ENCODE measurements around the gene GPR107. TPM values are rescaled to one million over a fixed set of nuclear protein-coding genes. Genes with fewer than 3 reads are reported as not detected.

The GPR107 gene
- total RNA-seq, 2 donors from 2014 or later, result 32.6 to 32.8 TPM

DNA sequence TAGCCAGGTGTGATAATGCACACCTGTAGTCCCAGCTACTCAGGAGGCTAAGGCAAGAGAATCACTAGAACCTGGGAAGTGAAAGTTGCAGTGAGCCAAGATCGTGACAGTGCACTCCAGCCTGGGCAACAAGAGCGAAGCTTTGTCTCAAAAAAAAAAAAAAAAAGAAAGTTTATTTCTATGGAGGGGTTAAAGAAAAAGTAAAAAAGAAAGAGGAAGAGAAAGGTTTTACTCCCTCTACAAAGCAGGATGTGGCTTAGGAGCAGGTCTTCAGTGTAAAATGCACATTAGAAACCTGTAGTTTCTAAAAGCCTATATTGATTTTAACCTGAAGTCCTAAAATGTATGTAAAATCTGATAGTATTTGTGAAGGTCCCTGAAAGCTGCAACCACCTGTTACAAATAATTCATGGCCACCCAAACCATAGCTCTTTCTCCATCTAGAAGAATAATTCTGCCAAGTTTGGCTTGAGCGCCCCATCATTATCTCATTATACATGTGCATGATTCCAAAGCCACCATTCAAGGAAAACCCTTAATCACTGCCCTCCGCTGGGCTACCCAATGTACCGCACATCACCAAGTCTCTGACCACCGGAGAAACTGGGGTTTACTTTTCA lies 14.1 kb upstream of the GPR107 start:
- Mint-ChIP-seq H3K4me3 (peak overlapping the region; percentile 99), H3K27me3 (no peaks in the 10 kb centered on the region), H3K9me3 (no peaks in the 10 kb centered on the region), H3K27ac (peak overlapping the region; percentile 93 to 100), H3K36me3 (peaks cover 10% of the 10 kb centered on the region), H3K4me1 (ENCODE audit: low read depth in 2 of 2) (peaks cover 64 to 81% of the 10 kb centered on the region in 2 donors)
- ATAC-seq (peak in 1 of 2 donors; percentile 33), DNase-seq (ENCODE audit: low spot score) (no peak)

DNA sequence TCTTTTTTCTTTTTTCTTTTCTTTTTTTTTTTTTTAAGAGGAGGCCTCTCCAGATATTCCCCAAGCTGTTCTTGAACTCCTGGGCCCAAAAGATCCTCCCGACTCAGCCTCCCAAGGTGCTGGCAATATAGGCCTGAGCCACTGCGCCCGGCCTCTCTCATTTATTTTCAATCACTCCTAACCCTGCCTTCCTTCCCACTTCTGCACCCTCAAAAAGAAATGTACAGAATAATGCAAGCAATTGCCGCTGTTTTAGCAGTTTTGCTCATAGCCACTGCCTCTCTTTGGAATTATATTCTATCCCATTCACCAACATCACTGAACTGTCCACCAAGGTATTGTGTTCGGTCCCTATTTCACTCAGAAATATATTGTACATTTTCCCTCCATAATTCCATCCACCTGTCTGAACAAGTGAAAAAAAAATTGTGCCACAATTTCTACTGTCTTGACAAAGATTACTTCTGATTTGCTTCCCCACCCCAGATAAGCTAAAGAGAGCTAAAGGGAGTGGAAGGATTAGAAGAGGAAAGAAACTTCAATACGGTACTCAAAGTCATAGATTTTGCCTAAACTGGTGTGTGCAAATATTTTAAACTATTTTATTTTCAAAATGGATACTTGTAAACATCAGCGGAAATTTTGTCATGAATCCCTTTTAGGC lies 12.6 kb upstream of the GPR107 start:
- Mint-ChIP-seq H3K4me1 (ENCODE audit: low read depth in 2 of 2) (peaks cover 59 to 79% of the 10 kb centered on the region in 2 donors), H3K27ac (peak overlapping the region; percentile 93 to 100), H3K9me3 (no peaks in the 10 kb centered on the region), H3K4me3 (peak overlapping the region; percentile 99), H3K27me3 (no peaks in the 10 kb centered on the region), H3K36me3 (peaks cover 10% of the 10 kb centered on the region)
- no peak for DNase-seq (ENCODE audit: low spot score)
- no peak for ATAC-seq

DNA sequence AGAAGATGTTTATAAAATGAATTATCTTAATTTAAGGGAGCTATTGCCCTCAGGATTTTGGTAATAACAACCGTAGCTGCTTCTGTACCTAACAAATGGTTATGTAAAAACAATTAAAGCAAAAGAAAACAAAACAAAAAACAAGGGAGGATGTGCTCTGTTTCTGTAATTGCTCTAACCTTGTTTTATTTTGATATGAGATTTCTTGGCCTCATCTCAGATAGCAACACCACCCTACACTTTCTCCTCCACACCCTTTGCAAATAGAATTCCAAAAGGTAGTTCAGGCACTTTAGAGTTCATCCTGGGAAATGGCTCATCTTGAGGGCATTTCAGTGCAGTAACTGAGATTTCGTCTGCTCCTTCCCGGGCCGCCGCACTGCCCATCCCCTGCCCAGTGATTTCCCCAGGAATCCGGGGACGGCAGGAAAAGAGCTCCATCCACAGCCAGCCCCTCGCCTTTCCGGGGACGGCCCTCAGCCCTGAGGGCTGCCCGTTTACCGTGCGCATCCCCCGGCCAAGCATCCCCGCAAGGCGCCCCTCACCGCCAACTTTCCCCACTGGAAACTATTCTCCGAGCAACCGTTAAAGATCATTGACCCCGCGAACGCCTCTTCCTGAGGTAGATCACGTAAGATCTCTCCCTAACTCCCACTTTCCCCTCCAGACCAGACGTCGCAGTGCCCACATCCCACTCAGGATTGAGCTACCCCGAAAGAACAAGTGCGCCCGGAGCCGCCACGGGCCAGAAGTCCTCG lies 11.9 kb upstream of the GPR107 start:
- Mint-ChIP-seq H3K4me3 (peak overlapping the region; percentile 99), H3K9me3 (no peaks in the 10 kb centered on the region), H3K36me3 (peaks cover 10% of the 10 kb centered on the region), H3K27ac (peak overlapping the region; percentile 93 to 100), H3K4me1 (ENCODE audit: low read depth in 2 of 2) (peaks cover 53 to 73% of the 10 kb centered on the region in 2 donors), H3K27me3 (no peaks in the 10 kb centered on the region)
- no peak for ATAC-seq
- DNase-seq (ENCODE audit: low spot score), result no peak

DNA sequence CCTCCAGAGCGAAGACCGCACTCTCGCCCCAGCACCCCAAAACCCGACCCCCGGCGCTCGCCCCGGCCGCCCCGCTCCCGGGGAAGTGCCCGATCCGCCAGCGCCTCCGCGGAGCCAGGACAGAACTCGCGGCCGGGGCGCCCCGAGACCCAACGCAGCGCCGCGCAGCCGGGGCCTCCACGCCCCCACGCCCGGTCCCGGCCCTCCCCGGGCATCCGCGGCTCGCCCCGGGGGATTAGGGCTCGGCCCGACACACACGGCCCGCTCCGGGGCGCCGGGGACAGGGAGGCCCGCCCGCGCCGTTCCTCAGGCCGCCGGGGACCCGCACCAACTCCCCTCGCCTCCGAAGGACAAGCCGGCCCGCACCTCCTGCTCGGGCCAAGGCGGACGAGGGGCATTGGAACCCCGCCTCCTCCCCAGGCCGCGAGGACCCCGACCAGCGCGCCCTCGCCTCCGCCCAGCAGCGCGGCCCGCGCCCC lies 11.3 kb upstream of the GPR107 start:
- H3K4me1 Mint-ChIP-seq (ENCODE audit: low read depth in 2 of 2), result peaks cover 48 to 67% of the 10 kb centered on the region in 2 donors

DNA sequence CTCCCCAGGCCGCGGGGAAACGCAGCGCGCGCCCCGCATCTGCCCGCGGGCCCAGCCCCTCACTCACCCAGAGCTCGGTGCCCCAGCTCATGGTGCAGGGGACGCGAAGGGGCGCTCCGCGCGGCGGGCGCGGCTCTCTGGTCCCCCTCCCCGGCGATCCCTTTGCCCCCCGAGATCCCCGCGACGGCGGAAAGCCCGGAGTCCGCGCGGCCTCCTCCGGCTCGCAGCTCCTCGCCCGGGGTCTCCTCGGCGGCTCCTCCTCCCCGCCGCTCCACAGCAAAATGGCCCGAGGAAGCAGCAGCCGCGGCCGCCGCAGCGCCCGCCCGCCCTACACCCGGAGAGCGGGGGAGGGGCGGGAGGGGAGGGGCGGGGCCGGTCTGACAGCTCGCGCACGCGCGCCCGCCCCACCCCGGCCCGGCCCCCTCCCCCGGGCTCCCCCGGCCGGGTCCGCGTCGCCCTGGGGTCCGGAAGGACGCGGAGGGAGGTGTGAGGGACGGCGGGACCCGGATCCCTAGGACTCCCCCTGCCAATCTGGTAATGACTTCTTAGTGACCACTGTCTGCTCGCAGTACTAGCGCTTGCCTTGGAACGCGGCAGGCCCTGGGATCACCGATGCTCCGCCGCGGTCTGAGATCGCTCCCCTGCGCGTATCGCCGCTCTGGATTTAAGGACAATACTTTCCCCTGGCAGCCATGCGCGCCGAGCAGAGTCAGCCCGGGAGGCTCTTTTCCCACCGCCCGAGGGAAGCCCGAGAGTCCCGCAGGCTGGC lies 10.6 kb upstream of the GPR107 start, which contains the start of gene FNBP1:
TSS of gene FNBP1 (minus strand) at position 305 of the 769 bp plus-strand sequence. CDS start at position 91, 214 bp downstream.
- no peaks in the 10 kb centered on the region for H3K9me3 Mint-ChIP-seq
- peaks cover 10% of the 10 kb centered on the region for H3K36me3 Mint-ChIP-seq
- peak; percentile 92 to 93 for ATAC-seq
- no peaks in the 10 kb centered on the region for H3K27me3 Mint-ChIP-seq
- H3K4me3 Mint-ChIP-seq, result peak within 1 kb of the TSS; percentile 99
- H3K4me1 Mint-ChIP-seq (ENCODE audit: low read depth in 2 of 2), result peaks cover 48 to 61% of the 10 kb centered on the region in 2 donors
- H3K27ac Mint-ChIP-seq, result peak within 1 kb of the TSS; percentile 93 to 100
- peak; percentile 83 for DNase-seq (ENCODE audit: low spot score)

More for the DNA sequence above, 11.3 kb upstream of the GPR107 start:
- no peaks in the 10 kb centered on the region for H3K27me3 Mint-ChIP-seq
- ATAC-seq (peak; percentile 37 to 48), DNase-seq (ENCODE audit: low spot score) (peak; percentile 63)
- H3K4me3 Mint-ChIP-seq, result peak overlapping the region; percentile 99
- no peaks in the 10 kb centered on the region for H3K9me3 Mint-ChIP-seq
- H3K27ac Mint-ChIP-seq, result peak overlapping the region; percentile 93 to 100
- H3K36me3 Mint-ChIP-seq, result peaks cover 10% of the 10 kb centered on the region

DNA sequence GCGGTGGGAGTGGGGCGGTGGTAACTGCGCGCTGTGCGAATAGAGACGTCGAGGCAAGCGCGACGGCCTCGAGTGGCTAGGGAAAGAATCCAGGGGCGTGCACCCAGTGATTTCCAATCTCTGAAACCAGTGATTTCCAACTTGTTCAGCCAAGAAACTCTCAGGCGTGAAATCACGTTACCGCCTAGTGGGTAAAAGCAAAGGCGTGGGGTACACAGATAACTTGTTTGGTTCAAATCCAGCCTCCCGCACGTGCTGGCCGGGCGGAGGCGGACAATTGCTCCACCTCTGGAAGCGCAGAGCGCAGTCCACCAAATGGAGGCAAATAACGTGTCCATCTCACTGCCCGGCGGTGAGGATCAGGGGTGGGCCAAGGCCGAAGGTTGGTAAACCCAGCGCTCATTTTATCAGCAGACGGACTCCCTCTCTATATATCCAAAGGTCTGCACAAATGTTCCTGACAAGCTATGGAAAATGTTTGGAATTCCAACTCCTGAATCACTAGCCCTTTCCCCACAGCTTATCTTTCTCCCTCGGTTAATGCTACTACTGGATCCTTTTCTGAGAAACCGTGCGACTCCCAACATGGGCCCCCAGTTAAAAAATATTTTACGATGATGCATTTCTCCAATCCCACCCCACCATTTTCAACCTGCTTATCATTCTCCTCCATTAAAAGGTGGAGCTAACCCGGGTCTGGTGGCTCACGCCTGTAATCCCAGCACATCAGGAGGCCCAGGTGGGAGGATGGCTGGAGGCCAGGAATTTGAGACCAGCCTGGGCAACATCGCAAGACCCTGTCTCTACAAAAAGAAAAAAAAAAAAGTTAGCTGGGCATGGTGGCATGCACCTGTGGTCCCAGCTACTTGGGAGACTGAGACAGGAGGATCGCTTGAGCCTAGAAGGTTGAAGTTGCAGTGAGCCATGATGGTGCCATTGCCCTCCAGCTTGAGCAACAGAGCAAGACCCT lies 9.8 kb upstream of the GPR107 start:
- Mint-ChIP-seq H3K4me3 (peak overlapping the region; percentile 84), H3K36me3 (peaks cover 10% of the 10 kb centered on the region), H3K27me3 (no peaks in the 10 kb centered on the region), H3K4me1 (ENCODE audit: low read depth in 2 of 2) (peaks cover 42 to 55% of the 10 kb centered on the region in 2 donors), H3K9me3 (no peaks in the 10 kb centered on the region), H3K27ac (peak overlapping the region; percentile 90 to 91)
- ATAC-seq (no peak), DNase-seq (ENCODE audit: low spot score) (no peak)

DNA sequence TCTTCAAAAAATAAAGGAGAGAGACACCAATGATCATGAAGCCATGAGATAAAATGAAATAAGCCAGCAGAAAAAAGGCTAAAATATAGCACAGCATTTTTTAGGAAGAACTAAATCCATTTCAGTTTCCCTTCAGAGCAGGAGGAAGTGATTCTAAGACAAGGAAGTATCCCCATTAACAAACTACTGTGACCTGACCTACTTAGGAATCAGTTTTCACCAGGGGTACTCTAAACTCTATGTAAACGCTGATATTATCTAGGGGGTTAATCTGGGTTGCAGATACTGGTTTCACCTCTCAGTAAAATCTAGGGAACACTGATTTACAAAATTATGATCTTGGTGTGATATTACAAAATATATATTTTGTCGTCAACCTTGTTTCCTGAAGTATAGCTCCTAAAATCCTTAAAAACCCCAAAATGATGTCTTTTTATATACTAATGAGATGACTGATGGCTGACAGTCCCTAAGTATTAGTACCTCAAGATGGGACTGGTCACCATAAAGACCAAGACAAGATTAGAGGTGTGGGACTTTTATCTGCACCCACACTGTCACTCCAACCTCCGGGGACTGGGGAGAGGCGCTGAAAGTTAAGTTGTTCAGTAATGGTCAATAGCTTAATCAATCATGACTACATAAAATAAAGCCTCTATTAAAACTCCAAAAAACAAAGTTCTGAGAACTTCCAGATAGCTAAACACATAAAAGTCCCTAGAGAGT lies 7.8 kb upstream of the GPR107 start:
- peaks cover 31 to 38% of the 10 kb centered on the region in 2 donors for H3K4me1 Mint-ChIP-seq (ENCODE audit: low read depth in 2 of 2)
- H3K9me3 Mint-ChIP-seq, result no peaks in the 10 kb centered on the region
- no peak for DNase-seq (ENCODE audit: low spot score)
- peak overlapping the region; percentile 90 to 91 for H3K27ac Mint-ChIP-seq
- H3K36me3 Mint-ChIP-seq, result peaks cover 10% of the 10 kb centered on the region
- ATAC-seq, result no peak
- peak overlapping the region; percentile 84 for H3K4me3 Mint-ChIP-seq
- no peaks in the 10 kb centered on the region for H3K27me3 Mint-ChIP-seq

DNA sequence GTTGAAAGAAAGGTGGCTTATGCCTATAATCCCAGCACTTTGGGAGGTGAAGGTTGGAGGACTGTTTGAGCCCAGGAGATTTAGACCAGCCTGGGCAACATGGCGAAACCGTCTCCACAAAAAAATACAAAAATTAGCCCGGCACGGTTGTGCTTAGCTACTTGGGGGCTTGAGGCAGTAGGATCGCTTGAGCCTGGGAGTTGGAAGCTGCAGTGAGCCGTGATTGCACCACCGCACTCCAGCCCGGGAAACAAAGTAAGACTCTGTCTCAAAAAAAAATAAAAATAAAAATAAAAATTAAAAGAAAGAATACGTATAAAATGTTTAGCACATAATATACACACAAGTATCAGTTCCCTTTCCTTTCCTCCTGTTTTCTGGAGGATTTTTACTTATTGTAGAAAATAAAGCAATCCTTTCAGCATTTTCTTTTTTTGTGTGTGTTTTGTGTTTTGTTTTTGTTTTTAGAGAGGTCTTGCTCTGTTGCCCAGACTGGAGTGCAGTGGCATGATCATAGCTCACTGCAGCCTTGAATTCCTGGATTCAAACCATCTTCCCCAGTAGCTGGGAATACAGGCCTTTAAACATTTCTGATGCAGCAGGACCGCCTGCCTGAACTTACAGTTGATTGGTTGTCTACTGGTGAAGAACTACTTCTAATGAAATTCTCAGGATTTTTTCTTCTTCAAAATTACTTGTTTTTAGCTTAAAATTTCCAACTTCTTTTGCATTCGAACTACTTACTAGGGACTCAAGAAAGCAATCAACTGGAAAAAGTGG lies 4.1 kb upstream of the GPR107 start:
- Mint-ChIP-seq H3K4me3 (no peak overlapping the region), H3K36me3 (no peaks in the 10 kb centered on the region), H3K27me3 (no peaks in the 10 kb centered on the region), H3K27ac (peak overlapping the region in 1 of 2 donors; percentile 7), H3K9me3 (no peaks in the 10 kb centered on the region), H3K4me1 (ENCODE audit: low read depth in 2 of 2) (peaks cover 15 to 28% of the 10 kb centered on the region in 2 donors)
- ATAC-seq (no peak), DNase-seq (ENCODE audit: low spot score) (no peak)

DNA sequence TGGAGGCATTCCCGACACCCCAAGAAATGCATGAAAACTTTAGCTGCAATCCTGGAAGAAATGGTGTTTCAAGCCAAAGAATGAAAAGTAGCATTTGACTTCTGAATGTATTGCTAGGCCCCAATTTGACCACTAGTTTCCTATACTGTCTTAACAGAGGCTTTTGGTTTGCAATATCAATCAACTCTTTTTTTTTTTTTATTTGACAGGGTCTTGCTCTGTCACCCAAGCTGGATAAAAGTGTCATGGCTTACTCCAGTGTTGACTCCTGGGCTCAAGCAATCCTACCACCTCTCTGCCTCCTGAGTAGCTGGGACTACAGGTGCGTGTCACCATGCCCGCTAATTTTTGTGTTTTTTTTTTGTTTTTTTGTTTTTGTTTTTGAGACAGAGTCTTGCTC lies 3.2 kb upstream of the GPR107 start:
- peak overlapping the region in 1 of 2 donors; percentile 7 for H3K27ac Mint-ChIP-seq
- no peak for ATAC-seq
- DNase-seq (ENCODE audit: low spot score), result no peak
- no peaks in the 10 kb centered on the region for H3K9me3 Mint-ChIP-seq
- H3K36me3 Mint-ChIP-seq, result no peaks in the 10 kb centered on the region
- H3K4me1 Mint-ChIP-seq (ENCODE audit: low read depth in 2 of 2), result peaks cover 9 to 27% of the 10 kb centered on the region in 2 donors
- H3K27me3 Mint-ChIP-seq, result no peaks in the 10 kb centered on the region
- no peak overlapping the region for H3K4me3 Mint-ChIP-seq

DNA sequence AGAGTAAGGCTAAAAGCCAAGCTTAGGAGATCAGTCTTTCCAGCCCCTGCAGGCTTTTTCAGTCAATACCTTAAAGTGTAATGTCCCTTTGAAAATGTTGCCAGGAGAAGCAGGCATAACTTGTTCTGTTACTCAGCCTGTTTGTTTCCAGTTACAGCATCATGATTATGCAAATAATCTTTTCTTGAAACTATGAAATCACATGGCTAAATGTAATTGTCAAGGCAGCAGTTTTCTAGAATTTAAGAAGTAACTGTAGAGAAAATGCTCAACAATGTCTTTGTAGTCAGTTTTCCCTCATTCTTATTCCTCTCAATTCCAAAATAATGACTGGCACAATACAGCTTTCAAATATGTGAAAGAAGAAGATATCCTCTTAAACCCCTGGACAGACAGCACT lies 1.9 kb upstream of the GPR107 start:
- Mint-ChIP-seq H3K4me3 (peak overlapping the region; percentile 70), H3K27me3 (no peaks in the 10 kb centered on the region), H3K9me3 (no peaks in the 10 kb centered on the region), H3K27ac (peak overlapping the region; percentile 78 to 86), H3K4me1 (ENCODE audit: low read depth in 2 of 2) (peaks cover 4 to 20% of the 10 kb centered on the region in 2 donors), H3K36me3 (no peaks in the 10 kb centered on the region)
- DNase-seq (ENCODE audit: low spot score), result no peak
- no peak for ATAC-seq

DNA sequence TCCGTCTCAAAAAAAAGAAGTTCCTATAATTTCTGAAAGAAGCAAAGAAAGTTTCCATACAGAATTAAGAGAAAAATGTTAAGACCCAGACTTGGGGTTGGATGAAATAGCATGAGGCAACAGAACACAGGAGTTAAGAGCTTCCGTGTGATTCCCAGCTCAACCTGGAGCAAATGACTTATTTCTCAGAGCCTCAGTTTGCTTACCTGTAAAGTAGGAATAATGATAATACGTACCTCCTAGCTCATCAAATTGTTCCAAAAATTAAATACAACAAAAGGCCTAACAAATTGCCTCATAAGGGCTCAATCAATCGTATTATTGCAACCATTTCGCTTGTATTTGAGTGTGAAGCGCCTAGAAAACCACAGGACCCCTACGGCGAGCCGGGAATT lies 600 bp upstream of the GPR107 start:
- Mint-ChIP-seq H3K36me3 (no peaks in the 10 kb centered on the region), H3K4me1 (ENCODE audit: low read depth in 2 of 2) (peaks cover 6 to 20% of the 10 kb centered on the region in 2 donors), H3K27ac (peak overlapping the region; percentile 86 to 94), H3K9me3 (no peaks in the 10 kb centered on the region), H3K4me3 (peak overlapping the region; percentile 94), H3K27me3 (no peaks in the 10 kb centered on the region)
- DNase-seq (ENCODE audit: low spot score) (no peak), ATAC-seq (no peak)

Data from natural killer cell treated with Interleukin-12 subunit alpha and Interleukin-12 subunit beta and Interleukin-15 and Interleukin-18, amount 100 ng/mL, for 72 hours (primary cell).